Stimulated activated CD8-positive, alpha-beta memory T cell treated with anti-CD3 and anti-CD28 coated beads, Interleukin-12 subunit alpha, Interleukin-12 subunit beta, amount 100 ng/mL, for 4 hours (primary cell): Measurements from ENCODE around the gene FOXE1.

Experiments used
- DNase-seq: peaks from one replicate; pipeline ENCODE4 v3.0.0-alpha.2; 2020; ENCODE audit warnings: low read depth

FOXE1 gene

GRCh38 chr9:97848480-97849237, 4.4 kb upstream of the FOXE1 start:
- no peak for DNase-seq

- DNase-seq = no peak
Observed at GRCh38 chr9:97849980-97850379, 3.0 kb upstream of the FOXE1 start.

- no peak for DNase-seq
Observed at GRCh38 chr9:97850746-97851445, 2.1 kb upstream of the FOXE1 start.

GRCh38 chr9:97851446-97851883, 1.6 kb upstream of the FOXE1 start:
- no peak for DNase-seq

GRCh38 chr9:97852001-97852398, 1.0 kb upstream of the FOXE1 start:
- no peak for DNase-seq

- DNase-seq = no peak
Observed at GRCh38 chr9:97852399-97853055, 499 bp upstream of the FOXE1 start.

GRCh38 chr9:97853844-97854695, 1.0 kb downstream of the FOXE1 start:
- peak; percentile 31 for DNase-seq

GRCh38 chr9:97854696-97855485, 1.9 kb downstream of the FOXE1 start:
- no peak for DNase-seq

- no peak for DNase-seq
Observed at GRCh38 chr9:97855486-97855875, 2.5 kb downstream of the FOXE1 start.

- DNase-seq = no peak
Observed at GRCh38 chr9:97855899-97856298, 2.9 kb downstream of the FOXE1 start.

- DNase-seq = no peak
Observed at GRCh38 chr9:97856857-97857605, 4.0 kb downstream of the FOXE1 start.

GRCh38 chr9:97857606-97858392, 4.8 kb downstream of the FOXE1 start:
- DNase-seq = no peak

GRCh38 chr9:97858393-97858713, 5.3 kb downstream of the FOXE1 start:
- no peak for DNase-seq

GRCh38 chr9:97858826-97859225, 5.8 kb downstream of the FOXE1 start:
- no peak for DNase-seq

GRCh38 chr9:97859346-97859745, 6.3 kb downstream of the FOXE1 start:
- no peak for DNase-seq

GRCh38 chr9:97860451-97861147, 7.6 kb downstream of the FOXE1 start:
- DNase-seq = no peak

- no peak for DNase-seq
Observed at GRCh38 chr9:97861148-97861475, 8.1 kb downstream of the FOXE1 start.

GRCh38 chr9:97863314-97863713, 10.3 kb downstream of the FOXE1 start:
- DNase-seq = no peak

GRCh38 chr9:97864396-97864795, 11.4 kb downstream of the FOXE1 start:
- no peak for DNase-seq
